ENCODE data around the gene UBE2K.
"Not testable (repeated sequence)": the region's sequence is repeated elsewhere in the genome, so short reads cannot be mapped to it uniquely, and the experiment has no call there.

The UBE2K gene

DNA sequence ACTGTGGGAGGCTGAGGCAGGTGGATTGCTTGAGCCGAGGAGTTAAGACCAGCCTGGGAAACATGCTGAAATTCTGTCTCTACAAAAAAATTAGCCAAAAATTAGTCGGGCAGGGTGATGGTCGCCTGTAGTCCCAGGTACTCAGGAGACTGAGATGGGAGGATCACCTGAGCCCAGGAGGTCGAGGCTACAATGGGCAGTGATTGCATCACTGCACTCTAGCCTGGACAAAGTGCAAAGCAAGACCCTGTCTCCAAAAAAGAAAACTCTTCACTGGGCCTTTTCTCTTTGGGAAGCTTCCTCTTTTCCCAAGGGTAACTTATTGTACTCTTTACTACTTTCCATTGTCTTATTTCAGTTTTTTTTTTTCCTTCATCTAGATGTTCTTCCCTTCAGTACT lies 88.9 kb downstream of the UBE2K start:
- H3K4me3 ChIP-seq (ENCODE audit: low read depth, low read length), result no peak overlapping the region
- TF ChIP-seq, protein P1, sequence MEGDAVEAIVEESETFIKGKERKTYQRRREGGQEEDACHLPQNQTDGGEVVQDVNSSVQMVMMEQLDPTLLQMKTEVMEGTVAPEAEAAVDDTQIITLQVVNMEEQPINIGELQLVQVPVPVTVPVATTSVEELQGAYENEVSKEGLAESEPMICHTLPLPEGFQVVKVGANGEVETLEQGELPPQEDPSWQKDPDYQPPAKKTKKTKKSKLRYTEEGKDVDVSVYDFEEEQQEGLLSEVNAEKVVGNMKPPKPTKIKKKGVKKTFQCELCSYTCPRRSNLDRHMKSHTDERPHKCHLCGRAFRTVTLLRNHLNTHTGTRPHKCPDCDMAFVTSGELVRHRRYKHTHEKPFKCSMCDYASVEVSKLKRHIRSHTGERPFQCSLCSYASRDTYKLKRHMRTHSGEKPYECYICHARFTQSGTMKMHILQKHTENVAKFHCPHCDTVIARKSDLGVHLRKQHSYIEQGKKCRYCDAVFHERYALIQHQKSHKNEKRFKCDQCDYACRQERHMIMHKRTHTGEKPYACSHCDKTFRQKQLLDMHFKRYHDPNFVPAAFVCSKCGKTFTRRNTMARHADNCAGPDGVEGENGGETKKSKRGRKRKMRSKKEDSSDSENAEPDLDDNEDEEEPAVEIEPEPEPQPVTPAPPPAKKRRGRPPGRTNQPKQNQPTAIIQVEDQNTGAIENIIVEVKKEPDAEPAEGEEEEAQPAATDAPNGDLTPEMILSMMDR (IDR thresholded peaks at IDR 0.05; ENCODE audit: borderline replicate concordance, insufficient read depth, low read depth, low read length), result no peak

DNA sequence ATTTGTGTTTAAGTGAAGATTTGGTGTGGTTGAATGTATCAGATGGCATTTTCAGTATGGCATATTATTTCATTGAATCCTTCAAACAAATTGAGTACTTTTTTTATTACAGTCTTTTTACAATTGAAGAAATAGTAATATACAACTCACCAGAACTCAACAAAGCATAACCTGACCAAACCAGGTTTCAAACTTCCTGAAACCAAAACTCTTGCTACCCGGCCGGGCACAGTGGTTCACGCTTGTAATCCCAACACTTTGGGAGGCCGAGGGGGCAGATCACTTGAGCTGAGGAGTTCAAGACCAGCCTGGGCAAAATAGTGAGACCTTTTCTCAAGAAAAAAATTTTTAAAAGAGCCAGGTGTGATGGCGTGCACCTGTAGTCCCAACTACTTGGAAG lies 94.2 kb downstream of the UBE2K start:
- TF ChIP-seq, protein P1 (IDR thresholded peaks at IDR 0.05; ENCODE audit: borderline replicate concordance, insufficient read depth, low read depth, low read length), result no peak
- H3K4me3 ChIP-seq (ENCODE audit: low read depth, low read length), result no peak overlapping the region

DNA sequence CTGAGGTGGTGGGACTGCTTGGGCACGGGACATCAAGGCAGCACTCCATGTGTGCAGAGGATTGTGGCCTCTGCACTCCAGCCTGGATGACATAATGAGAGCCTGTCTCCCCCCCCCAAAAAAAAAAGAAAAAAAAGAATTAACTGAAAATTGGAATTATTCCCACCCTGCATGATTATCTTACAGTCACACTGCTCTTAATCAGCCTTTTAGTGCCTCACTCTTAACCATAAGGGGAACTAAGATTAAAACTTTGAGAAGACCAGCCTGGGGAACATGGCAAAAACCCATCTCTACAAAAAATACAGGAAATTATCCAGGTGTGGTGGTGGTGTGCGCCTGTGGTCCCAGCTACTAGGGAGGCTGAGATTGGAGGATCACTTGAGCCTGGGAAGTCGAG lies 94.6 kb downstream of the UBE2K start:
- H3K4me3 ChIP-seq (ENCODE audit: low read depth, low read length), result no peak overlapping the region
- TF ChIP-seq, protein P1 (IDR thresholded peaks at IDR 0.05; ENCODE audit: borderline replicate concordance, insufficient read depth, low read depth, low read length), result no peak

DNA sequence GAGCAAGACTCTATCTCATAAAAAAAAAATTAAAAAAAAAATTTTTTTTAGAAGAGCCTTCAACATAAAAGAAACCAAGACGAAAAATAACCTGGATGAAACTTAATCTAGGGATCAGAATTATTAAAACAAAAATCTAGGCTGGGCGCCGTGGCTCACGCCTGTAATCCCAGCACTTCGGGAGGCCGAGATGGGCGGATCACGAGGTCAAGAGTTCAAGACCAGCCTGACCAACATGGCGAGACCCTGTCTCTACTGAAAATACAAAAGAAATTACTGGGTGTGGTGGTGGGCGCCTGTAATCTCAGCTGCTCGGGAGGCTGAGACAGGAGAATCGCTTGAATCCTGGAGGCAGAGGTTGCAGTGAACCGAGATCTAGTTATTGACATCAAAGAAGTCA lies 95.0 kb downstream of the UBE2K start:
- H3K4me3 ChIP-seq (ENCODE audit: low read depth, low read length), result not testable (repeated sequence)

DNA sequence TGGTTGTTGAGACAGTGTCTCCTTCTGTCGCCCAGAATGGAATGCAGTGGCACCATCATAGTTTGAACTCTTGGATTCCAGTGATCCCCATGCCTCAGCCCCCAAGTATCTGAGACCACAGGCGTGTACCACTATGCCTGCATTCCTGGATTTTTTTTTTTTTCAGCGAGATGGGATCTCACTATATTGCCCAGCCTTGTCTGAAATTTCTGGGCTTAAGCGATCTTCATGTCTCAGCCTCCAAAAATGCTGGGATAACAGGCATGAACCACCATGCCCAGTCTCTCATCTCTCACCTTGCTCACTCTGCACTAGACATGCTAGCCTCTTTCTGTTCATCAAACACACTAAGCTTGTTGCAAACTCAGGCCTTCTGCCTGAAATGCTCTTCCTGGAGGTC lies 104.1 kb downstream of the UBE2K start:
- TF ChIP-seq, protein P1 (IDR thresholded peaks at IDR 0.05; ENCODE audit: borderline replicate concordance, insufficient read depth, low read depth, low read length), result no peak

DNA sequence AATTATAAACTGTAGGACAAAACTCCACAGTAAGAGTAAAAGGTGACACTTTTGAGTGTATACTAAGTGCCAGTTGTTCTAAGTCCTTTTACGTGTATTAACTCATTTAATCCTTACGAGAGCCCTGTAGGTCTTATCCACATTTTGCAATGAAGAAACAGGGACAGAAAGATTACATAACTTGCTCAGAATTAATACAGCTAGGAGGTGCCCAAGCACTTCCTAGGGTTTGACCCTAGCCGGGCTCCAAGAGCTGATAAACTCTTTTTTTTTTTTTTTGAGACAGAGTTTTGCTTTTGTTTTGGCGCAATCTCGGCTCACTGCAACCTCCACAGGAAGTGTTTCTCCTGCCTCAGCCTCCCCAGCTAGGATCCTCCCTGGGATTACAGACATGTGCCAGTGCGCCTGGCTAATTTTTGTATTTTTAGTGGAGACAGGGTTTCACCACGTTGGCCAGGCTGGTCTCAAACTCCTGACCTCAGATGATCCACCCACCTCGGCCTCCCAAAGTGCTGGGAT lies 110.4 kb downstream of the UBE2K start:
- TF ChIP-seq, protein P1 (IDR thresholded peaks at IDR 0.05; ENCODE audit: borderline replicate concordance, insufficient read depth, low read depth, low read length), result no peak
- H3K4me3 ChIP-seq (ENCODE audit: low read depth, low read length), result no peak overlapping the region

More for the DNA sequence above, 104.1 kb downstream of the UBE2K start:
- no peak overlapping the region for H3K4me3 ChIP-seq (ENCODE audit: low read depth, low read length)

DNA sequence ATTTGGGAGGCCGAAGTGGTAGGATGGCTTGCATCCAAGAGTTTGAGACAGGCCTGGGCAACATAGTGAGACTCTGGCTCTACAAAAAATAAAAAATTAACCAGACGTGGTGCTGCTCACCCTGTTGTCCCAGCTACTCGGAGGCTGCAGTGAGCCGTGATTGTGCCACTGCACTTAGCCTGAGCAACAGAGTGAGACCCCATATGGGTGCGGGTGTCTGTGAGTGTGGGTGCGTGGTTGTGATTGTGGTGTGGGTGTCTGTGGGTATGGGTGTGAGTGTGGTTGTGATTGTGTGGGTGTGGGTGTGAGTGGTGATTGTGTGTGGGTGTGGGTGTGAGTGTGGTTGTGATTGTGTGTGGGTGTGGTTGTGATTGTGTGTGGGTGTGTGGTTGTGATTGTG lies 114.6 kb downstream of the UBE2K start:
- no peak overlapping the region for H3K4me3 ChIP-seq (ENCODE audit: low read depth, low read length)
- TF ChIP-seq, protein P1 (IDR thresholded peaks at IDR 0.05; ENCODE audit: borderline replicate concordance, insufficient read depth, low read depth, low read length), result no peak

DNA sequence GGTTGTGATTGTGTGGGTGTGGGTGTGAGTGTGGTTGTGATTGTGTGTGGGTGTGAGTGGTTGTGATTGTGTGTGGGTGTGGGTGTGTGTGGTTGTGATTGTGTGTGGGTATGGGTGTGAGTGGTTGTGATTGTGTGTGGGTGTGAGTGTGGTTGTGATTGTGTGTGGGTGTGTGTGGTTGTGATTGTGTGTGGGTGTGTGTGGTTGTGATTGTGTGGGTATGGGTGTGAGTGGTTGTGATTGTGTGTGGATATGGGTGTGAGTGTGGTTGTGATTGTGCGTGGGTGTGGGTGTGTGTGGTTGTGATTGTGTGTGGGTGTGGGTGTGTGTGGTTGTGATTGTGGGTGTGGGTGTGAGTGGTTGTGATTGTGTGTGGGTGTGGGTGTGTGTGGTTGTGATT lies 115.1 kb downstream of the UBE2K start:
- not testable (repeated sequence) for H3K4me3 ChIP-seq (ENCODE audit: low read depth, low read length)

DNA sequence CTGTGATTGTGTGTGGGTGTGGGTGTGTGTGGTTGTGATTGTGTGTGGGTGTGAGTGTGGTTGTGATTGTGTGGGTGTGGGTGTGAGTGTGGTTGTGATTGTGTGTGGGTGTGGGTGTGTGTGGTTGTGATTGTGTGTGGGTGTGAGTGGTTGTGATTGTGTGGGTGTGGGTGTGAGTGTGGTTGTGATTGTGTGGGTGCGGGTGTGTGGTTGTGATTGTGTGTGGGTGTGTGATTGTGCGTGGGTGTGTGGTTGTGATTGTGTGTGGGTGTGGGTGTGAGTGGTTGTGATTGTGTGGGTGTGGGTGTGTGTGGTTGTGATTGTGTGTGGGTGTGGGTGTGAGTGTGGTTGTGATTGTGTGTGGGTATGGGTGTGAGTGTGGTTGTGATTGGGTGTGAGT lies 115.8 kb downstream of the UBE2K start:
- not testable (repeated sequence) for H3K4me3 ChIP-seq (ENCODE audit: low read depth, low read length)

Data from GM12875 (cell line).